Suprapubic skin (tissue), 4 donors: ENCODE results near the gene UGT1A3.
"Not testable (repeated sequence)": the region's sequence is repeated elsewhere in the genome, so short reads cannot be mapped to it uniquely, and the experiment has no call there.

Experiments used
- POLR2A ChIP-seq, 2 donors: fragments of 450-650 bp; IDR thresholded peaks; one replicate each; pipeline ENCODE4 v1.6.1; 2017; ENCODE audit warnings: antibody characterized with exemption in 2 of 2, mild to moderate bottlenecking in 2 of 2, moderate library complexity in 2 of 2
- POLR2AphosphoS5 ChIP-seq, 3 donors: sonication (generic); formaldehyde crosslinking; IDR thresholded peaks; one replicate each; pipeline ENCODE4 v1.6.1; 2017; ENCODE audit warnings: antibody characterized with exemption in 3 of 3

DNA sequence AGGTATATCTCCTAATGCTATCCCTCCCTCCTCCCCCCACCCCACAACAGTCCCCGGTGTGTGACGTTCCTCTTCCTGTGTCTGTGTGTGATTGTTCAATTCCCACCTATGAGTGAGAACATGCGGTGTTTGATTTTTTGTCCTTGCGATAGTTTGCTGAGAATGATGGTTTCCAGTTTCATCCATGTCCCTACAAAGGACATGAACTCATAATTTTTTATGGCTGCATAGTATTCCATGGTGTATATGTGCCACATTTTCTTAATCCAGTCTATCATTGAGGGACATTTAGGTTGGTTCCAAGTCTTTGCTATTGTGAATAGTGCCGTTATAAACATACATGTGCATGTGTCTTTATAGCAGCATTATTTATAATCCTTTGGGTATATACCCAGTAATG, 28.0 kb upstream of the UGT1A3 start:
- TF ChIP-seq POLR2A, POLR2AphosphoS5 (IDR thresholded peaks at IDR 0.05): not testable (repeated sequence)
